Adrenal gland (tissue), 12 donors: ENCODE data around the gene KCNA5. TPM values are rescaled to one million over a fixed set of nuclear protein-coding genes. Genes with fewer than 3 reads are reported as not detected.

Experiments used
- DNase-seq, 7 donors: peaks; one replicate each; pipeline ENCODE4 v3.0.0-alpha.2; 2019 to 2020
- H3K27ac ChIP-seq, 5 donors: fragments of 200-600 bp; sonication (generic) in 4 of 5; 1 replicate in 3 of 5; 2 replicates in 2 of 5; pipeline versions ENCODE4 v1.5.1 to v1.8.0; 2016 to 2020; ENCODE audit warnings: mild to moderate bottlenecking in 1 of 5
- H3K27me3 ChIP-seq: fragments of 200-600 bp; 2 replicates; pipeline ENCODE4 v1.8.0; 2021
- H3K36me3 ChIP-seq, 2 donors: fragments of 200-600 bp; replicated peaks in 1 of 2; 1 replicate in 1 of 2; 2 replicates in 1 of 2; pipeline versions ENCODE4 v1.5.1 to v1.8.0; 2018 to 2022
- H3K4me1 ChIP-seq, 2 donors: fragments of 200-600 bp; replicated peaks in 1 of 2; 1 replicate in 1 of 2; 2 replicates in 1 of 2; pipeline versions ENCODE4 v1.5.1 to v1.8.0; 2018 to 2021
- H3K4me3 ChIP-seq, 4 donors: fragments of 200-600 bp; sonication (generic) in 3 of 4; one replicate each; pipeline ENCODE4 v1.5.1; 2016 to 2018
- H3K9me3 ChIP-seq, 3 donors: fragments of 200-600 bp; sonication (generic) in 1 of 3; replicated peaks in 1 of 3; 1 replicate in 2 of 3; 2 replicates in 1 of 3; pipeline versions ENCODE4 v1.5.1 to v1.8.0; 2016 to 2021
- CTCF ChIP-seq, 6 experiments: fragments of 450-650 bp in 4 of 6; fragments of 200-600 bp in 2 of 6; sonication (generic) in 1 of 6; IDR thresholded peaks; 1 replicate in 5 of 6; 2 replicates in 1 of 6; pipeline versions ENCODE4 v1.5.1 to v1.8.0; 2016 to 2021; ENCODE audit warnings: antibody characterized with exemption in 6 of 6, mild to moderate bottlenecking in 2 of 6, moderate library complexity in 1 of 6
- POLR2A ChIP-seq, 2 donors: fragments of 450-650 bp; IDR thresholded peaks; one replicate each; pipeline ENCODE4 v1.6.1; 2017; ENCODE audit warnings: antibody characterized with exemption in 2 of 2, mild to moderate bottlenecking in 2 of 2, moderate library complexity in 1 of 2
- WGBS, 4 donors: extraction: QIAGEN DNeasy Blood & Tissue Kit in 2 of 4; methylation state at CpG; one replicate each; pipeline versions ENCODE4 v1.1.5 to v1.1.7; 2013 to 2017; 5-methylcytosine and 5-hydroxymethylcytosine counted together
- intact Hi-C, 2 donors: fragments of 100-400 bp; cut with DNase I; formaldehyde crosslinking; loops; one replicate each; pipeline versions ENCODE4 v1.14.1 to v1.15.0; 2022 to 2023
- polyA plus RNA-seq, 3 donors: library from polyadenylated mRNA; stranded (reverse); fragments of 200-250 nt in 2 of 3; fragments of 350-450 nt in 1 of 3; fragmentation: Illumina TruSeq in 1 of 3; extraction: RNeasy Lipid Tissue Mini Kit (QIAGEN cat#74804) in 1 of 3; gene quantifications; one replicate each; pipeline ENCODE4 v1.2.3, GENCODE V29; 2013 to 2014
- total RNA-seq, 9 donors: library from RNA; depleted of rRNA in 4 of 9; stranded (reverse); fragments of >200 nt in 4 of 9; fragments of 120-200 nt in 1 of 9; fragmentation: NEBNext Ultra II Directional in 1 of 9; extraction: Animal tissue kit (Norgen Biotek cat#: 25700) in 1 of 9; gene quantifications; one replicate each; pipeline versions ENCODE4 v1.1.0 to v1.2.4, GENCODE V29; 2013 to 2023
- donor health status: healthy with polysubstance abuse.
- donor health status: Bipolar disorder and iron deficiency.
- donor health status: DM: yes; HTN: yes; CAD: no.
- donor health status: DM: no; HTN: no; CAD: no.
- donor health status: DM: no; HTN: no; CAD: no.
- donor health status: DM: yes; HTN: yes; CAD: no.

KCNA5 gene
- total and polyA plus RNA-seq, 12 donors, result 0.07 to 0.98 (median 0.23) TPM; not detected in 4

- DNase-seq, result no peak
- H3K36me3 ChIP-seq, result no peaks in the 10 kb centered on the region
- H3K9me3 ChIP-seq, result no peaks in the 10 kb centered on the region
- 73 to 80% (median 76%) methylated on average over 4 of the region's 4 CpGs for WGBS, 4 donors
- peaks cover 5% of the 10 kb centered on the region for H3K27me3 ChIP-seq
- no peak overlapping the region for H3K4me3 ChIP-seq
- H3K27ac ChIP-seq, result no peak overlapping the region
- no peaks in the 10 kb centered on the region for H3K4me1 ChIP-seq
- TF ChIP-seq POLR2A (IDR thresholded peaks at IDR 0.05), result no peak
- TF ChIP-seq CTCF (IDR thresholded peaks at IDR 0.05), result no peak
- intact Hi-C loops, result loop anchor here (10.0 kb wide), 2 partner anchors 63 to 413 kb away; partner anchors contain the start of gene NTF3 (in 1 of the 2)
Measured at GRCh38 chr12:5022025-5022424, 21.7 kb upstream of the KCNA5 start.

- 15 to 22% (median 18%) methylated on average over 10 to 12 of the region's 12 CpGs for WGBS, 4 donors
- DNase-seq, result peak; percentile 18 to 59 (median 28)
- no peaks in the 10 kb centered on the region for H3K36me3 ChIP-seq
Measured at GRCh38 chr12:5022465-5023061, 21.1 kb upstream of the KCNA5 start.

GRCh38 chr12:5023842-5024241, 19.8 kb upstream of the KCNA5 start:
- Histone ChIP-seq H3K4me1 (no peaks in the 10 kb centered on the region), H3K9me3 (no peaks in the 10 kb centered on the region), H3K4me3 (no peak overlapping the region), H3K27ac (no peak overlapping the region), H3K36me3 (no peaks in the 10 kb centered on the region), H3K27me3 (peaks cover 5% of the 10 kb centered on the region)
- WGBS, 4 donors, result 76 to 97% (median 87%) methylated on average over 5 to 6 of the region's 6 CpGs
- TF ChIP-seq POLR2A (IDR thresholded peaks at IDR 0.05), result no peak
- no peak for TF ChIP-seq CTCF (IDR thresholded peaks at IDR 0.05)
- intact Hi-C loops, result loop anchor here (2.0 to 10.0 kb wide), 3 partner anchors 59 to 411 kb away; partner anchors contain the start of gene NTF3 (in 1 of the 2)
- DNase-seq, result no peak

More at GRCh38 chr12:5022465-5023061, 21.1 kb upstream of the KCNA5 start:
- intact Hi-C loops, result loop anchor here (10.0 kb wide), 2 partner anchors 62 to 412 kb away; partner anchors contain the start of gene NTF3 (in 1 of the 2)
- Histone ChIP-seq H3K9me3 (no peaks in the 10 kb centered on the region), H3K27ac (no peak overlapping the region), H3K4me1 (no peaks in the 10 kb centered on the region), H3K4me3 (no peak overlapping the region), H3K27me3 (peaks cover 5% of the 10 kb centered on the region)
- TF ChIP-seq CTCF (IDR thresholded peaks at IDR 0.05) (peak; percentile 50 to 85 (median 78)), POLR2A (IDR thresholded peaks at IDR 0.05) (no peak)

- Histone ChIP-seq H3K4me3 (no peak overlapping the region), H3K27ac (no peak overlapping the region), H3K4me1 (no peaks in the 10 kb centered on the region), H3K27me3 (peaks cover 5% of the 10 kb centered on the region), H3K9me3 (no peaks in the 10 kb centered on the region), H3K36me3 (no peaks in the 10 kb centered on the region)
- intact Hi-C loops, result loop anchor here (10.0 kb wide), 2 partner anchors 58 to 408 kb away; partner anchors contain the start of gene NTF3 (in 1 of the 2)
- WGBS, 4 donors, result 73 to 82% (median 78%) methylated on average over 4 of the region's 4 CpGs
- no peak for DNase-seq
- TF ChIP-seq POLR2A (IDR thresholded peaks at IDR 0.05) (no peak), CTCF (IDR thresholded peaks at IDR 0.05) (no peak)
Measured at GRCh38 chr12:5026342-5026938, 17.2 kb upstream of the KCNA5 start.
